ENCODE results near the gene RAMACL.

- TF ChIP-seq POLR2A (IDR thresholded peaks at IDR 0.05), result no peak
- no peak for TF ChIP-seq CTCF (IDR thresholded peaks at IDR 0.05)
Measured at GRCh38 chr6:166629628-166630027, 43.1 kb upstream of the RAMACL start.
